Thoracic aorta (tissue), 2 donors: Measurements from ENCODE around the gene SPIN2A. TPM values are rescaled to one million over a fixed set of nuclear protein-coding genes. Genes with fewer than 3 reads are reported as not detected.
"Not testable (repeated sequence)": the region's sequence is repeated elsewhere in the genome, so short reads cannot be mapped to it uniquely, and the experiment has no call there.

Experiments used
- ATAC-seq: fragments of 150-250 bp; one replicate; pipeline ENCODE4 v1.8.0; 2017; ENCODE audit warnings: low read depth; ENCODE audit not compliant: insufficient number of reproducible peaks, low FRiP score
- DNase-seq: peaks from one replicate; pipeline ENCODE4 v3.0.0-alpha.2; 2020; ENCODE audit warnings: low spot score
- H3K27ac ChIP-seq, 2 donors: fragments of 200-600 bp; sonication (generic); 1 replicate in 1 of 2; 2 replicates in 1 of 2; pipeline ENCODE4 v1.5.1; 2016; ENCODE audit warnings: mild to moderate bottlenecking in 2 of 2, moderate library complexity in 2 of 2
- H3K27me3 ChIP-seq: fragments of 200-600 bp; sonication (generic); replicated peaks from 2 replicates; pipeline ENCODE4 v1.6.0; 2016; ENCODE audit warnings: mild to moderate bottlenecking; ENCODE audit not compliant: insufficient read depth
- H3K36me3 ChIP-seq: fragments of 200-600 bp; sonication (generic); one replicate; pipeline ENCODE4 v1.5.1; 2016
- H3K4me1 ChIP-seq, 2 donors: fragments of 200-600 bp; sonication (generic); 1 replicate in 1 of 2; 2 replicates in 1 of 2; pipeline versions ENCODE4 v1.5.1 to v1.6.0; 2016; ENCODE audit warnings: low read depth in 2 of 2, mild to moderate bottlenecking in 1 of 2; ENCODE audit not compliant: control insufficient read depth in 1 of 2
- H3K4me3 ChIP-seq: fragments of 200-600 bp; sonication (generic); 2 replicates; pipeline ENCODE4 v1.5.1; 2016; ENCODE audit warnings: mild to moderate bottlenecking
- H3K9me3 ChIP-seq: fragments of 200-600 bp; sonication (generic); 2 replicates; pipeline ENCODE4 v1.5.1; 2016
- CTCF ChIP-seq: fragments of 200-600 bp; sonication (generic); IDR thresholded peaks from one replicate; pipeline ENCODE4 v1.5.1; 2019; ENCODE audit warnings: antibody characterized with exemption
- total RNA-seq, 2 donors: library from RNA; depleted of rRNA; stranded (reverse); fragments of >200 nt; gene quantifications; one replicate each; pipeline versions ENCODE4 v1.1.0 to v1.2.3, GENCODE V29; 2016

SPIN2A gene
- total RNA-seq: under 1 TPM; 0.35 to 0.54 TPM

GRCh38 chrX:57137073-57137472 is at the start of gene SPIN2A:
Gene SPIN2A (minus strand): TSS chrX:57137397. CDS start chrX:57136597, 800 bp downstream.
- H3K9me3 ChIP-seq, H3K4me1 ChIP-seq, H3K27ac ChIP-seq, ATAC-seq, DNase-seq, H3K36me3 ChIP-seq, H3K27me3 ChIP-seq: not testable (repeated sequence)
- peak within 1 kb of the TSS; percentile 53 for H3K4me3 ChIP-seq

- Histone ChIP-seq H3K36me3 (no peaks in the 10 kb centered on the region), H3K9me3 (no peaks in the 10 kb centered on the region), H3K27me3 (no peaks in the 10 kb centered on the region), H3K27ac (no peak overlapping the region), H3K4me3 (no peak overlapping the region), H3K4me1 (no peaks in the 10 kb centered on the region)
- ATAC-seq: no peak
- no peak for DNase-seq
- TF ChIP-seq CTCF: no peak
Observed at GRCh38 chrX:57178605-57179004, 41.4 kb upstream of the SPIN2A start.

GRCh38 chrX:57177070-57177469 is 39.9 kb upstream of the SPIN2A start:
- H3K27ac ChIP-seq: no peak overlapping the region
- H3K9me3 ChIP-seq: no peaks in the 10 kb centered on the region
- H3K27me3 ChIP-seq: no peaks in the 10 kb centered on the region
- no peaks in the 10 kb centered on the region for H3K4me1 ChIP-seq
- TF ChIP-seq CTCF: no peak
- no peaks in the 10 kb centered on the region for H3K36me3 ChIP-seq
- H3K4me3 ChIP-seq: no peak overlapping the region
- ATAC-seq: no peak
- no peak for DNase-seq

GRCh38 chrX:57172544-57172943 is 35.3 kb upstream of the SPIN2A start:
- DNase-seq: no peak
- H3K4me1 ChIP-seq: no peaks in the 10 kb centered on the region
- ATAC-seq: no peak
- no peaks in the 10 kb centered on the region for H3K36me3 ChIP-seq
- no peaks in the 10 kb centered on the region for H3K9me3 ChIP-seq
- H3K27ac ChIP-seq: no peak overlapping the region
- H3K4me3 ChIP-seq: no peak overlapping the region
- no peak for TF ChIP-seq CTCF
- H3K27me3 ChIP-seq: no peaks in the 10 kb centered on the region

GRCh38 chrX:57156397-57157049 is 19.3 kb upstream of the SPIN2A start:
- Histone ChIP-seq H3K4me1 (no peaks in the 10 kb centered on the region), H3K27ac (no peak overlapping the region), H3K9me3 (no peaks in the 10 kb centered on the region), H3K4me3 (no peak overlapping the region), H3K27me3 (no peaks in the 10 kb centered on the region), H3K36me3 (no peaks in the 10 kb centered on the region)
- DNase-seq: no peak
- ATAC-seq: no peak
- no peak for TF ChIP-seq CTCF

- Histone ChIP-seq H3K4me3 (no peak overlapping the region), H3K36me3 (no peaks in the 10 kb centered on the region), H3K4me1 (no peaks in the 10 kb centered on the region), H3K27me3 (no peaks in the 10 kb centered on the region), H3K9me3 (no peaks in the 10 kb centered on the region), H3K27ac (no peak overlapping the region)
- DNase-seq (no peak), ATAC-seq (no peak)
- no peak for TF ChIP-seq CTCF
Observed at GRCh38 chrX:57155171-57155570, 18.0 kb upstream of the SPIN2A start.

- H3K9me3 ChIP-seq, H3K4me3 ChIP-seq, H3K36me3 ChIP-seq, H3K27ac ChIP-seq, DNase-seq, H3K4me1 ChIP-seq, H3K27me3 ChIP-seq, ATAC-seq: not testable (repeated sequence)
Observed at GRCh38 chrX:57152222-57152621, 15.0 kb upstream of the SPIN2A start.
